ENCODE measurements around the gene BAZ1B.
A peak's percentile ranks its signal among the peaks of the same experiment; 100 is the strongest.
"Not testable (repeated sequence)": the region's sequence is repeated elsewhere in the genome, so short reads cannot be mapped to it uniquely, and the experiment has no call there.

Gene BAZ1B

DNA sequence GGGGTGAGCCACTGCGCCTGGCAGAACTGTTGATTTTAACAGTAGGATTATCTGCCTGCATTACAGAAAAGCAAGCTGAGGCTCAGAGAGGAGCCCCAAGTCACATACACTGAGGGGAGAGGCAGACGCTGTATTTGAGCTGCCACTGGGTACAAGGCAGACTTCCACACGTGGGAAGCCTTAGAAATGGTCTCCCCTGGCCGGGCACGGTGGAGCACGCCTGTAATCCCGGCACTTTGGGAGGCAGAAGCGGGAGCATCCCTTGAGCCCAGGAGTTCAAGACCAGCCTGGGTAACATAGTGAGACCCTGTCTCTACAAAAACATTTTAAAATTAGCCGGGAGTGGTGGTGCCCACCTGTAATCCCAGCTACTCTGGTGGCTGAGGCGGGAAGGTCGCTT, 89.4 kb downstream of the BAZ1B start:
- Histone ChIP-seq H3K36me3 (ENCODE audit: insufficient read depth, low read length) (no peaks in the 10 kb centered on the region), H3K4me1 (ENCODE audit: insufficient read depth, low read length) (peaks cover 38% of the 10 kb centered on the region), H3K4me3 (ENCODE audit: low read length) (no peak overlapping the region), H2AFZ (ENCODE audit: low read depth, low read length) (no peak overlapping the region), H3K9me3 (ENCODE audit: low read length) (peaks cover 2% of the 10 kb centered on the region), H3K27me3 (ENCODE audit: insufficient read depth, low read length) (no peaks in the 10 kb centered on the region)

GRCh38 chr7:73431041-73431835, 90.9 kb downstream of the BAZ1B start:
- H3K27me3 ChIP-seq (ENCODE audit: insufficient read depth, low read length): no peaks in the 10 kb centered on the region
- no peaks in the 10 kb centered on the region for H3K36me3 ChIP-seq (ENCODE audit: insufficient read depth, low read length)
- peaks cover 2% of the 10 kb centered on the region for H3K9me3 ChIP-seq (ENCODE audit: low read length)
- H2AFZ ChIP-seq (ENCODE audit: low read depth, low read length): no peak overlapping the region
- H3K4me1 ChIP-seq (ENCODE audit: insufficient read depth, low read length): peaks cover 32% of the 10 kb centered on the region
- H3K4me3 ChIP-seq (ENCODE audit: low read length): no peak overlapping the region

GRCh38 chr7:73430540-73430939, 91.6 kb downstream of the BAZ1B start:
- not testable (repeated sequence) for H3K9me3 ChIP-seq (ENCODE audit: low read length); H2AFZ ChIP-seq (ENCODE audit: low read depth, low read length); H3K4me3 ChIP-seq (ENCODE audit: low read length); H3K36me3 ChIP-seq (ENCODE audit: insufficient read depth, low read length); H3K27me3 ChIP-seq (ENCODE audit: insufficient read depth, low read length)
- peaks cover 25% of the 10 kb centered on the region for H3K4me1 ChIP-seq (ENCODE audit: insufficient read depth, low read length)

GRCh38 chr7:73429622-73430505, 92.2 kb downstream of the BAZ1B start:
- H3K36me3 ChIP-seq (ENCODE audit: insufficient read depth, low read length): no peaks in the 10 kb centered on the region
- no peak overlapping the region for H3K4me3 ChIP-seq (ENCODE audit: low read length)
- peaks cover 25% of the 10 kb centered on the region for H3K4me1 ChIP-seq (ENCODE audit: insufficient read depth, low read length)
- H3K27me3 ChIP-seq (ENCODE audit: insufficient read depth, low read length): no peaks in the 10 kb centered on the region
- no peak overlapping the region for H2AFZ ChIP-seq (ENCODE audit: low read depth, low read length)
- H3K9me3 ChIP-seq (ENCODE audit: low read length): no peaks in the 10 kb centered on the region

DNA sequence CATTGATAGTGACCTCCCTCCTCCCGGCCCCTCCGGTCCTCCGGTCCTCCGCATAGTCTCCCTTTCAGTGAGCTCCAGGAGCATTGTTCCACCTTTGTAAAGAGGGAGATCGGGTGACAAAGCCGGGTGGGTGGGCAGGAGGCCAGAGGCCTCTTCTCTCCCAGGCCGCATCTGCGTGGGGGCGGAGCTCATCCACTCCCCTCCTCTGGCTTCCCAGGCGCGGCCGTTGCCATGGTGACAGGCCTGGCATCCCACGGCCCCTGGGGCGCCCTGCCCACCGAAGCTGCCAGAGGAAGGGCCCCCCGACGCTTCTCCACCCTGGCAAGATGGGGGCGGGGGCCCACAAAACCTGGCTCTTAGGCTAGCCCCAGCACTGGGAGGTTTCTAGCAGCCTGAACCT, 92.9 kb downstream of the BAZ1B start:
- no peaks in the 10 kb centered on the region for H3K27me3 ChIP-seq (ENCODE audit: insufficient read depth, low read length)
- peak overlapping the region; percentile 17 for H3K4me3 ChIP-seq (ENCODE audit: low read length)
- peaks cover 29% of the 10 kb centered on the region for H3K4me1 ChIP-seq (ENCODE audit: insufficient read depth, low read length)
- no peaks in the 10 kb centered on the region for H3K9me3 ChIP-seq (ENCODE audit: low read length)
- no peak overlapping the region for H2AFZ ChIP-seq (ENCODE audit: low read depth, low read length)
- no peaks in the 10 kb centered on the region for H3K36me3 ChIP-seq (ENCODE audit: insufficient read depth, low read length)

DNA sequence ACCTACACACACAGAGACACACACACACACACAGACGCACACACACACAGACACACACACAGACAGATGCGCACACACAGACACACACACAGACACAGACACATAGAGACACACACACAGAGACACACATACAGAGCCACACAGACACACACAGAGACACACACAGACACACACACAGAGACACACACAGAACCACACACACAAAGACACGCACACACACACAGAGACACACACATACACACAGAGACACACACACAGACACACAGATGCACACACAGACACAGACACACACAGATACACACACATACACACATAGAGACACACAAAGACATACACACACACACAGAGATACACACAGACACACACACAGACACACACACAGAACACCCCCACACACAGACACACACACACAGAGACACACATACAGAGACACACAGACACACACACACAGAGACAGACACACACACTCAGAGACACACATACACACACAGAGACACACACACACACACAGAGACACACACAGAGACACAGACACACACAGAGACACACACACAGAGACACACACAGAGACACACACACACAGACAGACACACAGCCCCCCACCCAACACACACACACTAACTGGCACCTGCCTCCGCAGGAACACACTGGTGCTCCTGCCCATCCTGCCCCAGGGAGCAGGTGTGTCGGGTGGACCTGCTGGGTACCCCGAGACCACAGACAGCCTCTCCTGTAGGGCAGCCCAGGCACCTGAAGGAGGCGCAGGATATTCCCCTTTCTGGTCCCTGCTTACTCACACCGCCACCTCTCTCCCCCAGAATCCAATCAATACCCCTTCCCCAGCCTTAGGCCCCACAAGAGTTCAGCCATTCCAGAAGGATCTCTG, 93.9 kb downstream of the BAZ1B start:
- Histone ChIP-seq H3K27me3 (ENCODE audit: insufficient read depth, low read length) (no peaks in the 10 kb centered on the region), H3K4me3 (ENCODE audit: low read length) (peak overlapping the region; percentile 17), H3K36me3 (ENCODE audit: insufficient read depth, low read length) (no peaks in the 10 kb centered on the region)

GRCh38 chr7:73426016-73426415, 96.1 kb downstream of the BAZ1B start:
- Histone ChIP-seq H3K4me1 (ENCODE audit: insufficient read depth, low read length) (peaks cover 34% of the 10 kb centered on the region), H2AFZ (ENCODE audit: low read depth, low read length) (no peak overlapping the region), H3K27me3 (ENCODE audit: insufficient read depth, low read length) (no peaks in the 10 kb centered on the region)

More for the DNA sequence above, 93.9 kb downstream of the BAZ1B start:
- H3K4me1 ChIP-seq (ENCODE audit: insufficient read depth, low read length): peaks cover 34% of the 10 kb centered on the region
- H2AFZ ChIP-seq (ENCODE audit: low read depth, low read length): no peak overlapping the region
- H3K9me3 ChIP-seq (ENCODE audit: low read length): no peaks in the 10 kb centered on the region

DNA sequence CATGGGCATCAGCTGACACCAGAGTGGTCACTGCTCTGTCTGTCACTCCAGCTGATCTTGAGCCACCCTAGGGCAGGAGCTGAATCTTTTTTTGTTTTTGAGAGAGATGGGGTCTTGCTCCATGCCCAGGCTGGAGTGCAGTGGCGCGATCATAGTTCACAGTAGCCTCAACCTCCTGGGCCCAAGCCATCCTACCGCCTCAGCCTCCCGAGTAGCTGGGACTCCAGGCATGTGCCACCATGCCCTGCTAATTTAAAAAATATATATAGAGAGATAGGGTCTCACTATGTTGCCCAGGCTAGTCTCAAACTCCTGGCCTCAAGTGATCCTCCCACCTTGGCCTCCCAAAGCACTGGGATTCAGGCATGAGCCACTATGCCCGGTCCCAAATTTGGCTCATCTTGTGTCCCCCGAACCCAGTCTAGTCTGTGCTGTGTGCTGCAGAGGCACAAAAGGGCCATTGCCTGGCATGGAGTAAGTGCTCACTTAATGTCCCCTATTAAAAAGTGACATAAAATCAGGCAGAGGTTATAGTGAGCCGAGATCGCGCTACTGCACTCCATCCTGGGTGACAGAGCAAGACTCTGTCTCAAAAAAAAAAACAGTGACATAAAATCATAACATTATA, 96.6 kb downstream of the BAZ1B start:
- Histone ChIP-seq H2AFZ (ENCODE audit: low read depth, low read length) (no peak overlapping the region), H3K27me3 (ENCODE audit: insufficient read depth, low read length) (no peaks in the 10 kb centered on the region), H3K9me3 (ENCODE audit: low read length) (no peaks in the 10 kb centered on the region), H3K4me1 (ENCODE audit: insufficient read depth, low read length) (peaks cover 34% of the 10 kb centered on the region), H3K36me3 (ENCODE audit: insufficient read depth, low read length) (no peaks in the 10 kb centered on the region), H3K4me3 (ENCODE audit: low read length) (no peak overlapping the region)

More at GRCh38 chr7:73426016-73426415, 96.1 kb downstream of the BAZ1B start:
- Histone ChIP-seq H3K4me3 (ENCODE audit: low read length) (no peak overlapping the region), H3K9me3 (ENCODE audit: low read length) (no peaks in the 10 kb centered on the region), H3K36me3 (ENCODE audit: insufficient read depth, low read length) (no peaks in the 10 kb centered on the region)

- Histone ChIP-seq H3K4me1 (ENCODE audit: insufficient read depth, low read length) (peaks cover 33% of the 10 kb centered on the region), H3K27me3 (ENCODE audit: insufficient read depth, low read length) (no peaks in the 10 kb centered on the region), H2AFZ (ENCODE audit: low read depth, low read length) (peak overlapping the region; percentile 93), H3K4me3 (ENCODE audit: low read length) (peak overlapping the region; percentile 29), H3K36me3 (ENCODE audit: insufficient read depth, low read length) (no peaks in the 10 kb centered on the region), H3K9me3 (ENCODE audit: low read length) (no peaks in the 10 kb centered on the region)
These were observed 97.6 kb downstream of the BAZ1B start for GRCh38 chr7:73424489-73424885.

DNA sequence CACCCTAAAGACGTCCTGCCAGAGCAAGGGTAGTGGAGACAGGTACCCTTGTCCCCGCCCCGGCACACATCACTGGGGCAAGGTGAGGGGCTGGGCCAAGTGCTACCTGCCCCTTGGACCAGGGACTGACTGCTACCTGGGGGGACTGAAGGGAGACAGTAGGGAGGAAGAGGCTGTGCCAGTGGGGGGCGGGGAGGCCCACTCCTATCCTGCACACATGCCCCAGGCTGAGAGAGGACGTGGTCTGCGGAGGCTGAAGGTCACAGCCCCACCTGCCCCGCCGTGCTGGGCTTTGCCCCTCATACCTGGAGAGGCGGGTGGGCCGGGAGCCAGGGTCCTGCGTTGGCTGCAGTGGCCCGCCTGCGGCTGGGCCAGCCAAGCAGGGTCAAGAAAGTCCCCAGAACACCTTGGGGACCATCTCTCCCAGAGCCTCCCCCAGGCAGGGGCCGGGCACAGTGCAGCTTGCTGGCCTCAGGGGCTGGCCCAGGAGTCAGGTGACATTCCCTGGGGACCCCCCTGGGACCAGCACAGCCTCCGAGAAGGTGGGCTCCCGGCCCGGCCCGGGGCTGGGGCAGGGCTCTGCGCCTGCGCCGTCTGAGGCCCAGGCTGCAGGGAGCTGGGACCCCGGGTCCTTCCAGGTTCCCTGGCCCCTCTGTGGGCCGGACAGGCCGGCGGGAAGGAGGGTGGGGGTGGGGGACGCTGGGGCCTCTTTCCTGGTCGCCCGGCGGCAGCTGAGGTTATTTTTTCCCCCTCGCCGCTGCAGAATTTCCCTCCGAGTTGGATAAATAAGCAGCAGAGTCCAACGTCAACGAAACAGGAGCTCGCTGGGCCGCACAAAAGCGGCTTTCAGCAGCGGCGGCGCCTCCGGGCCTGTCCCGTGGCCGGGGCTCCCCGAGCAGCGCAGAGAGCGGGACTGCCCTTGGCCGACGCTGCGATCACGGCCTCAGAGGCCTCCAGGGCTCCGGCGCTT, 98.3 kb downstream of the BAZ1B start:
- H2AFZ ChIP-seq (ENCODE audit: low read depth, low read length): peak overlapping the region; percentile 93
- H3K4me3 ChIP-seq (ENCODE audit: low read length): peak overlapping the region; percentile 29
- H3K9me3 ChIP-seq (ENCODE audit: low read length): no peaks in the 10 kb centered on the region
- H3K27me3 ChIP-seq (ENCODE audit: insufficient read depth, low read length): no peaks in the 10 kb centered on the region
- H3K4me1 ChIP-seq (ENCODE audit: insufficient read depth, low read length): peaks cover 28% of the 10 kb centered on the region
- no peaks in the 10 kb centered on the region for H3K36me3 ChIP-seq (ENCODE audit: insufficient read depth, low read length)

DNA sequence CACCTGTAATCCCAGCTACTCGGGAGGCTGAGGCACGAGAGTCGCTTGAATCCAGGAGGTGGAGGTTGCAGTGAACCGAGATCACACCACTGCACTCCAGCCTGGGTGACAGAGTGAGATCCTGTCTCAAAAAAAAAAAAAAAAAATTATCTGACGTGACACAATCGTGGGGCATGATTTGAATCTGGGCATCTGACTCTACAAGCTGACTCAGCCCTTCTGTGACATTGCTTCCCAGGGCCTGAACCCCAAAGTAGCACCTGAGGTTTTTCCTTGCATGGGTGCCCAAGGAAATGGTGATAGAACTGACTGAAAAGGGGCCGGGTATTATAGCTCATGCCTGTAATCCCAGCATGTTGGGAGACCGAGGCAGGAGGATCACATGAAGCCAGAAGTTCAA, 101.5 kb downstream of the BAZ1B start:
- H3K36me3 ChIP-seq (ENCODE audit: insufficient read depth, low read length); H3K27me3 ChIP-seq (ENCODE audit: insufficient read depth, low read length); H2AFZ ChIP-seq (ENCODE audit: low read depth, low read length); H3K9me3 ChIP-seq (ENCODE audit: low read length); H3K4me3 ChIP-seq (ENCODE audit: low read length): not testable (repeated sequence)
- peaks cover 15% of the 10 kb centered on the region for H3K4me1 ChIP-seq (ENCODE audit: insufficient read depth, low read length)

All from neuron (in vitro differentiated cells).